ENCODE measurements around the gene DPP10. TPM values are rescaled to one million over a fixed set of nuclear protein-coding genes. Genes with fewer than 3 reads are reported as not detected.

Gene DPP10
- total and polyA plus RNA-seq, 4 donors, result 0.04 to 4.1 (median 0.48) TPM

DNA sequence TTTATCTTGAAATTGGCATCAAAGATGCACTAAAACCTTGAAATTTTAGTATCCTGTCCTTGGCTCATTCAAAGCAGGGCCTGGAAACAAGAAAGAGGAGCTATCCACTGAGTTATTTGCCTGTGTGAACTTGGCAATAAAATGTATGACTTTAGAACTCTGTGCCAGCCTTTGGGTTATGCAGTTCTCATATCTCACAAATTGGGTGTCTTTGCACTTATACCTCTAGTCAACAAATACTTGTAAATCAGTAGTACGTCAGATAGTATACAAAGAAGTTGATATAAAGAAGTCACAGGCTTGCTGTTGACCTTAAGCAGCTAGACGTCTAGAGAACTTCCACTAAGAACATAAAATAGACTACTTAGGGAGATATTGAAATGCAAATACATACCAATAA, 1331.9 kb downstream of the DPP10 start:
- Histone ChIP-seq H3K9ac (ENCODE audit: low read depth in 1 of 2, low read length in 2 of 2) (no peak overlapping the region), H3K4me1 (ENCODE audit: control insufficient read depth in 4 of 4, insufficient read depth in 4 of 4, low read length in 3 of 4) (no peaks in the 10 kb centered on the region), H3K9me3 (ENCODE audit: control insufficient read depth in 4 of 4, low read length in 3 of 4) (no peaks in the 10 kb centered on the region), H3K27ac (ENCODE audit: low read depth in 1 of 2, low read length in 2 of 2) (no peak overlapping the region), H3K27me3 (ENCODE audit: control insufficient read depth in 4 of 4, insufficient read depth in 4 of 4, low read length in 3 of 4) (no peaks in the 10 kb centered on the region), H3K36me3 (ENCODE audit: control insufficient read depth in 4 of 4, insufficient read depth in 3 of 4, low read depth in 1 of 4, low read length in 3 of 4) (no peaks in the 10 kb centered on the region), H3K4me3 (ENCODE audit: low read depth in 1 of 3, low read length in 3 of 3) (no peak overlapping the region)
- TF ChIP-seq SP1 (IDR thresholded peaks at IDR 0.05) (no peak), FOXA2 (IDR thresholded peaks at IDR 0.05) (no peak), HNF4A (conservative IDR thresholded peaks at IDR 0.05) (no peak), YY1 (IDR thresholded peaks at IDR 0.05) (no peak), GABPA (IDR thresholded peaks at IDR 0.05 in 1 of 2, conservative IDR thresholded peaks at IDR 0.05 in 1 of 2) (no peak), HNF4G (IDR thresholded peaks at IDR 0.05) (no peak), JUND (IDR thresholded peaks at IDR 0.05) (no peak), EGR1 (IDR thresholded peaks at IDR 0.05; ENCODE audit: low read depth in 2 of 2) (no peak), RAD21 (IDR thresholded peaks at IDR 0.05) (no peak), NR2F2 (IDR thresholded peaks at IDR 0.05) (no peak), RXRA (IDR thresholded peaks at IDR 0.05) (no peak)
- TF ChIP-seq, protein P1, sequence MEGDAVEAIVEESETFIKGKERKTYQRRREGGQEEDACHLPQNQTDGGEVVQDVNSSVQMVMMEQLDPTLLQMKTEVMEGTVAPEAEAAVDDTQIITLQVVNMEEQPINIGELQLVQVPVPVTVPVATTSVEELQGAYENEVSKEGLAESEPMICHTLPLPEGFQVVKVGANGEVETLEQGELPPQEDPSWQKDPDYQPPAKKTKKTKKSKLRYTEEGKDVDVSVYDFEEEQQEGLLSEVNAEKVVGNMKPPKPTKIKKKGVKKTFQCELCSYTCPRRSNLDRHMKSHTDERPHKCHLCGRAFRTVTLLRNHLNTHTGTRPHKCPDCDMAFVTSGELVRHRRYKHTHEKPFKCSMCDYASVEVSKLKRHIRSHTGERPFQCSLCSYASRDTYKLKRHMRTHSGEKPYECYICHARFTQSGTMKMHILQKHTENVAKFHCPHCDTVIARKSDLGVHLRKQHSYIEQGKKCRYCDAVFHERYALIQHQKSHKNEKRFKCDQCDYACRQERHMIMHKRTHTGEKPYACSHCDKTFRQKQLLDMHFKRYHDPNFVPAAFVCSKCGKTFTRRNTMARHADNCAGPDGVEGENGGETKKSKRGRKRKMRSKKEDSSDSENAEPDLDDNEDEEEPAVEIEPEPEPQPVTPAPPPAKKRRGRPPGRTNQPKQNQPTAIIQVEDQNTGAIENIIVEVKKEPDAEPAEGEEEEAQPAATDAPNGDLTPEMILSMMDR (IDR thresholded peaks at IDR 0.05; ENCODE audit: low read depth, low read length, missing input control), result no peak
- TF ChIP-seq, protein P2, sequence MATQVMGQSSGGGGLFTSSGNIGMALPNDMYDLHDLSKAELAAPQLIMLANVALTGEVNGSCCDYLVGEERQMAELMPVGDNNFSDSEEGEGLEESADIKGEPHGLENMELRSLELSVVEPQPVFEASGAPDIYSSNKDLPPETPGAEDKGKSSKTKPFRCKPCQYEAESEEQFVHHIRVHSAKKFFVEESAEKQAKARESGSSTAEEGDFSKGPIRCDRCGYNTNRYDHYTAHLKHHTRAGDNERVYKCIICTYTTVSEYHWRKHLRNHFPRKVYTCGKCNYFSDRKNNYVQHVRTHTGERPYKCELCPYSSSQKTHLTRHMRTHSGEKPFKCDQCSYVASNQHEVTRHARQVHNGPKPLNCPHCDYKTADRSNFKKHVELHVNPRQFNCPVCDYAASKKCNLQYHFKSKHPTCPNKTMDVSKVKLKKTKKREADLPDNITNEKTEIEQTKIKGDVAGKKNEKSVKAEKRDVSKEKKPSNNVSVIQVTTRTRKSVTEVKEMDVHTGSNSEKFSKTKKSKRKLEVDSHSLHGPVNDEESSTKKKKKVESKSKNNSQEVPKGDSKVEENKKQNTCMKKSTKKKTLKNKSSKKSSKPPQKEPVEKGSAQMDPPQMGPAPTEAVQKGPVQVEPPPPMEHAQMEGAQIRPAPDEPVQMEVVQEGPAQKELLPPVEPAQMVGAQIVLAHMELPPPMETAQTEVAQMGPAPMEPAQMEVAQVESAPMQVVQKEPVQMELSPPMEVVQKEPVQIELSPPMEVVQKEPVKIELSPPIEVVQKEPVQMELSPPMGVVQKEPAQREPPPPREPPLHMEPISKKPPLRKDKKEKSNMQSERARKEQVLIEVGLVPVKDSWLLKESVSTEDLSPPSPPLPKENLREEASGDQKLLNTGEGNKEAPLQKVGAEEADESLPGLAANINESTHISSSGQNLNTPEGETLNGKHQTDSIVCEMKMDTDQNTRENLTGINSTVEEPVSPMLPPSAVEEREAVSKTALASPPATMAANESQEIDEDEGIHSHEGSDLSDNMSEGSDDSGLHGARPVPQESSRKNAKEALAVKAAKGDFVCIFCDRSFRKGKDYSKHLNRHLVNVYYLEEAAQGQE (IDR thresholded peaks at IDR 0.05), result no peak
- TF ChIP-seq, protein P3, sequence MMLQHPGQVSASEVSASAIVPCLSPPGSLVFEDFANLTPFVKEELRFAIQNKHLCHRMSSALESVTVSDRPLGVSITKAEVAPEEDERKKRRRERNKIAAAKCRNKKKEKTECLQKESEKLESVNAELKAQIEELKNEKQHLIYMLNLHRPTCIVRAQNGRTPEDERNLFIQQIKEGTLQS (IDR thresholded peaks at IDR 0.05), result no peak
- TF ChIP-seq, protein P4, sequence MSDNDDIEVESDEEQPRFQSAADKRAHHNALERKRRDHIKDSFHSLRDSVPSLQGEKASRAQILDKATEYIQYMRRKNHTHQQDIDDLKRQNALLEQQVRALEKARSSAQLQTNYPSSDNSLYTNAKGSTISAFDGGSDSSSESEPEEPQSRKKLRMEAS (IDR thresholded peaks at IDR 0.05), result no peak
- TF ChIP-seq, protein P5, sequence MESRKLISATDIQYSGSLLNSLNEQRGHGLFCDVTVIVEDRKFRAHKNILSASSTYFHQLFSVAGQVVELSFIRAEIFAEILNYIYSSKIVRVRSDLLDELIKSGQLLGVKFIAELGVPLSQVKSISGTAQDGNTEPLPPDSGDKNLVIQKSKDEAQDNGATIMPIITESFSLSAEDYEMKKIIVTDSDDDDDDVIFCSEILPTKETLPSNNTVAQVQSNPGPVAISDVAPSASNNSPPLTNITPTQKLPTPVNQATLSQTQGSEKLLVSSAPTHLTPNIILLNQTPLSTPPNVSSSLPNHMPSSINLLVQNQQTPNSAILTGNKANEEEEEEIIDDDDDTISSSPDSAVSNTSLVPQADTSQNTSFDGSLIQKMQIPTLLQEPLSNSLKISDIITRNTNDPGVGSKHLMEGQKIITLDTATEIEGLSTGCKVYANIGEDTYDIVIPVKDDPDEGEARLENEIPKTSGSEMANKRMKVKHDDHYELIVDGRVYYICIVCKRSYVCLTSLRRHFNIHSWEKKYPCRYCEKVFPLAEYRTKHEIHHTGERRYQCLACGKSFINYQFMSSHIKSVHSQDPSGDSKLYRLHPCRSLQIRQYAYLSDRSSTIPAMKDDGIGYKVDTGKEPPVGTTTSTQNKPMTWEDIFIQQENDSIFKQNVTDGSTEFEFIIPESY (IDR thresholded peaks at IDR 0.05), result no peak
- WGBS, result 65% methylated on average over 2 of the region's 2 CpGs
- DNase-seq (ENCODE audit: low spot score), result no peak

Measured in liver (tissue), 9 donors.